HL-60 (cell line): ENCODE measurements around the gene SPINT2.

ENCODE experiments used
- POLR2AphosphoS5 ChIP-seq: IDR thresholded peaks from 2 replicates; pipeline ENCODE4 v1.6.1; 2012; ENCODE audit warnings: low read depth
- SPI1 ChIP-seq: IDR thresholded peaks from 2 replicates; pipeline ENCODE4 v1.6.1; 2012; ENCODE audit warnings: low read depth, mild to moderate bottlenecking, borderline replicate concordance
- TF ChIP-seq, protein P1 (sequence below): IDR thresholded peaks from one replicate; pipeline ENCODE4 v1.5.1; 2011; ENCODE audit warnings: low read length, control low read depth, inconsistent platforms; ENCODE audit not compliant: insufficient read depth
- TF ChIP-seq, protein P2 (sequence below): IDR thresholded peaks from 2 replicates; pipeline ENCODE4 v1.6.1; 2012; ENCODE audit warnings: low read depth; ENCODE audit not compliant: insufficient replicate concordance

DNA sequence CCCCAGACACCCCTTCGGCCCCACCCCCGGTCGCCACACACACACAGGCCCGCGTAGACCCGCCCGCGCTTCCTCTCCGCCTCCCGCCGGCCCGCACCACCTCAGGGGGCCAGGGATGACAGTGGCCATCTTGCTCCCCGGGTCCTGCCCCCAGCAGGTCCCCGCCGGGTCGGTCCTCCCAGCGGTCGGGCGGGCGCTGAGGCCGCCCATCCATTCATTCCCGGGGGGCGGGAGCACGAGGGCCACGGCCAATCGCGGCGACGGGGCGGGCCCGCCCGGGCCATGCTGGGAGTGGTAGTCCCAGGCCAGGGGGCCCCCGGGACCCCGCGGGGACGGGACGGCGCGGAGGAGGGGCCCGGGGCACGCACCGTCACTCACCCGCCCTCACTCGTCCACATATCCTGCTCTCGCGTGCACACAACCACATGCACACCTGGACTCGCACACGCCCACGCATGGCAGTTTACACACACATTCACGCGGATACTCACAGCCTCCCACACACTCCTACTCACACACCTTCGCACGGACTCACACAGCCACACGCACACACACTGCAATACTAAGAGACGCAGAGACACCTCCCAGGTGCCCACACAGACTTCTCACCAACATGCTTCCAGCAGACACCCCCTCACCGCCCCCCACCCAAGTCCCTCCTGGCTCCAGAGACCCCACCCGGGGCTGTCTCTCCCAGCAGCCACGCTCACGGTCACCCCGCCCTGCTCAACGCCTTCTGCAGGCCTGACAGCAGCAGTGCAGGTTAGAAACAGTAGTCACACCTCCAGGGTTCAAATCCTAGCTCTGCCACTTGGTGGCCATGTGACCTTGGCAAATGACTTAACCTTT, 40.1 kb upstream of the SPINT2 start, which contains the start of gene DPF1:
- TF ChIP-seq, protein P1, sequence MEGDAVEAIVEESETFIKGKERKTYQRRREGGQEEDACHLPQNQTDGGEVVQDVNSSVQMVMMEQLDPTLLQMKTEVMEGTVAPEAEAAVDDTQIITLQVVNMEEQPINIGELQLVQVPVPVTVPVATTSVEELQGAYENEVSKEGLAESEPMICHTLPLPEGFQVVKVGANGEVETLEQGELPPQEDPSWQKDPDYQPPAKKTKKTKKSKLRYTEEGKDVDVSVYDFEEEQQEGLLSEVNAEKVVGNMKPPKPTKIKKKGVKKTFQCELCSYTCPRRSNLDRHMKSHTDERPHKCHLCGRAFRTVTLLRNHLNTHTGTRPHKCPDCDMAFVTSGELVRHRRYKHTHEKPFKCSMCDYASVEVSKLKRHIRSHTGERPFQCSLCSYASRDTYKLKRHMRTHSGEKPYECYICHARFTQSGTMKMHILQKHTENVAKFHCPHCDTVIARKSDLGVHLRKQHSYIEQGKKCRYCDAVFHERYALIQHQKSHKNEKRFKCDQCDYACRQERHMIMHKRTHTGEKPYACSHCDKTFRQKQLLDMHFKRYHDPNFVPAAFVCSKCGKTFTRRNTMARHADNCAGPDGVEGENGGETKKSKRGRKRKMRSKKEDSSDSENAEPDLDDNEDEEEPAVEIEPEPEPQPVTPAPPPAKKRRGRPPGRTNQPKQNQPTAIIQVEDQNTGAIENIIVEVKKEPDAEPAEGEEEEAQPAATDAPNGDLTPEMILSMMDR = no peak
- TF ChIP-seq POLR2AphosphoS5 (no peak), SPI1 (no peak)
- TF ChIP-seq, protein P2, sequence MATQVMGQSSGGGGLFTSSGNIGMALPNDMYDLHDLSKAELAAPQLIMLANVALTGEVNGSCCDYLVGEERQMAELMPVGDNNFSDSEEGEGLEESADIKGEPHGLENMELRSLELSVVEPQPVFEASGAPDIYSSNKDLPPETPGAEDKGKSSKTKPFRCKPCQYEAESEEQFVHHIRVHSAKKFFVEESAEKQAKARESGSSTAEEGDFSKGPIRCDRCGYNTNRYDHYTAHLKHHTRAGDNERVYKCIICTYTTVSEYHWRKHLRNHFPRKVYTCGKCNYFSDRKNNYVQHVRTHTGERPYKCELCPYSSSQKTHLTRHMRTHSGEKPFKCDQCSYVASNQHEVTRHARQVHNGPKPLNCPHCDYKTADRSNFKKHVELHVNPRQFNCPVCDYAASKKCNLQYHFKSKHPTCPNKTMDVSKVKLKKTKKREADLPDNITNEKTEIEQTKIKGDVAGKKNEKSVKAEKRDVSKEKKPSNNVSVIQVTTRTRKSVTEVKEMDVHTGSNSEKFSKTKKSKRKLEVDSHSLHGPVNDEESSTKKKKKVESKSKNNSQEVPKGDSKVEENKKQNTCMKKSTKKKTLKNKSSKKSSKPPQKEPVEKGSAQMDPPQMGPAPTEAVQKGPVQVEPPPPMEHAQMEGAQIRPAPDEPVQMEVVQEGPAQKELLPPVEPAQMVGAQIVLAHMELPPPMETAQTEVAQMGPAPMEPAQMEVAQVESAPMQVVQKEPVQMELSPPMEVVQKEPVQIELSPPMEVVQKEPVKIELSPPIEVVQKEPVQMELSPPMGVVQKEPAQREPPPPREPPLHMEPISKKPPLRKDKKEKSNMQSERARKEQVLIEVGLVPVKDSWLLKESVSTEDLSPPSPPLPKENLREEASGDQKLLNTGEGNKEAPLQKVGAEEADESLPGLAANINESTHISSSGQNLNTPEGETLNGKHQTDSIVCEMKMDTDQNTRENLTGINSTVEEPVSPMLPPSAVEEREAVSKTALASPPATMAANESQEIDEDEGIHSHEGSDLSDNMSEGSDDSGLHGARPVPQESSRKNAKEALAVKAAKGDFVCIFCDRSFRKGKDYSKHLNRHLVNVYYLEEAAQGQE = no peak
